CD14-positive monocyte (primary cell): ENCODE measurements around the gene PLEKHN1. TPM values are rescaled to one million over a fixed set of nuclear protein-coding genes. Genes with fewer than 3 reads are reported as not detected.

Experiments used
- DNase-seq, 3 donors: peaks; one replicate each; pipeline ENCODE4 v3.0.0-alpha.2; 2011 to 2022
- H2AFZ ChIP-seq: 2 replicates; pipeline ENCODE4 v1.6.0; 2012; ENCODE audit warnings: mild to moderate bottlenecking, low read depth, low read length, inconsistent platforms; ENCODE audit not compliant: insufficient read depth, poor library complexity, severe bottlenecking
- H3K27ac ChIP-seq, 2 donors: 1 replicate in 1 of 2; 2 replicates in 1 of 2; pipeline ENCODE4 v1.5.1; 2012 to 2013; ENCODE audit warnings: low read length in 2 of 2, control low read depth in 1 of 2, inconsistent platforms in 1 of 2, low read depth in 1 of 2, mild to moderate bottlenecking in 1 of 2
- H3K27me3 ChIP-seq, 2 donors: one replicate each; pipeline versions ENCODE4 v1.6.0 to v1.6.1; 2011 to 2013; ENCODE audit warnings: low read length in 2 of 2; ENCODE audit not compliant: control insufficient read depth in 2 of 2, insufficient read depth in 2 of 2
- H3K36me3 ChIP-seq, 2 donors: replicated peaks in 1 of 2; 1 replicate in 1 of 2; 2 replicates in 1 of 2; pipeline versions ENCODE4 v1.5.1 to v1.6.1; 2012 to 2013; ENCODE audit warnings: low read length in 2 of 2, control low read depth in 1 of 2, inconsistent platforms in 1 of 2, mild to moderate bottlenecking in 1 of 2; ENCODE audit not compliant: insufficient read depth in 2 of 2, control insufficient read depth in 1 of 2
- H3K4me1 ChIP-seq, 2 donors: 1 replicate in 1 of 2; 2 replicates in 1 of 2; pipeline versions ENCODE4 v1.5.1 to v1.6.1; 2012 to 2013; ENCODE audit warnings: low read length in 2 of 2, control low read depth in 1 of 2, inconsistent platforms in 1 of 2, mild to moderate bottlenecking in 1 of 2, moderate library complexity in 1 of 2; ENCODE audit not compliant: insufficient read depth in 2 of 2, control insufficient read depth in 1 of 2
- H3K4me2 ChIP-seq: replicated peaks from 2 replicates; pipeline ENCODE3; 2012; ENCODE audit warnings: low read length, moderate library complexity, mild to moderate bottlenecking; ENCODE audit not compliant: poor library complexity, severe bottlenecking; ENCODE audit errors: extremely low read depth
- H3K4me3 ChIP-seq, 3 experiments: fragments of 200-600 bp in 1 of 3; sonication (generic) in 1 of 3; replicated peaks in 1 of 3; 1 replicate in 2 of 3; 2 replicates in 1 of 3; pipeline ENCODE4 v1.5.1; 2011 to 2013; ENCODE audit warnings: low read length in 3 of 3, mild to moderate bottlenecking in 3 of 3, control low read depth in 2 of 3, low read depth in 2 of 3, inconsistent platforms in 1 of 3, moderate library complexity in 1 of 3
- H3K79me2 ChIP-seq: 2 replicates; pipeline ENCODE4 v1.6.0; 2012; ENCODE audit warnings: mild to moderate bottlenecking, control low read depth, inconsistent platforms, low read length, moderate library complexity; ENCODE audit not compliant: insufficient read depth
- H3K9ac ChIP-seq: 2 replicates; pipeline ENCODE4 v1.6.0; 2017; ENCODE audit warnings: low read length, mild to moderate bottlenecking; ENCODE audit not compliant: insufficient read depth, poor library complexity, severe bottlenecking
- H3K9me3 ChIP-seq, 2 donors: replicated peaks in 1 of 2; 1 replicate in 1 of 2; 2 replicates in 1 of 2; pipeline versions ENCODE4 v1.5.1 to v1.6.1; 2012 to 2013; ENCODE audit warnings: low read length in 2 of 2, control low read depth in 1 of 2; ENCODE audit not compliant: control insufficient read depth in 1 of 2, insufficient read depth in 1 of 2
- H4K20me1 ChIP-seq: 2 replicates; pipeline ENCODE4 v1.6.0; 2012; ENCODE audit warnings: mild to moderate bottlenecking, low read length, control low read depth, moderate library complexity; ENCODE audit not compliant: insufficient read depth
- H3K27ac Mint-ChIP-seq, 7 donors: one replicate each; pipeline ENCODE4 v1.8.0; 2020; ENCODE audit warnings: mild to moderate bottlenecking in 7 of 7, mixed read lengths in 7 of 7, moderate library complexity in 6 of 7, inconsistent platforms in 2 of 7
- H3K27me3 Mint-ChIP-seq, 3 donors: one replicate each; pipeline ENCODE4 v1.8.0; 2021 to 2022; ENCODE audit warnings: low read depth in 3 of 3, mild to moderate bottlenecking in 3 of 3, mixed read lengths in 3 of 3, moderate library complexity in 3 of 3, inconsistent platforms in 1 of 3
- H3K36me3 Mint-ChIP-seq, 2 donors: one replicate each; pipeline ENCODE4 v1.8.0; 2020; ENCODE audit warnings: mixed read lengths in 2 of 2, inconsistent platforms in 1 of 2, mild to moderate bottlenecking in 1 of 2
- H3K4me1 Mint-ChIP-seq: one replicate; pipeline ENCODE4 v1.8.0; 2020; ENCODE audit warnings: mild to moderate bottlenecking, mixed read lengths
- H3K4me3 Mint-ChIP-seq, 2 donors: one replicate each; pipeline ENCODE4 v1.8.0; 2020; ENCODE audit warnings: mild to moderate bottlenecking in 2 of 2, mixed read lengths in 2 of 2, moderate library complexity in 1 of 2
- H3K9me3 Mint-ChIP-seq, 7 donors: one replicate each; pipeline ENCODE4 v1.8.0; 2020 to 2022; ENCODE audit warnings: mixed read lengths in 7 of 7, mild to moderate bottlenecking in 6 of 7, moderate library complexity in 6 of 7, inconsistent platforms in 2 of 7
- CTCF ChIP-seq: fragments of 200-600 bp; IDR thresholded peaks from one replicate; pipeline ENCODE4 v1.8.0; 2022; ENCODE audit warnings: antibody characterized with exemption, mild to moderate bottlenecking
- WGBS: methylation state at CpG from one replicate; pipeline ENCODE4 v1.1.5; 2013; ENCODE audit warnings: missing lambda C conversion rate; ENCODE audit not compliant: insufficient coverage; 5-methylcytosine and 5-hydroxymethylcytosine counted together
- intact Hi-C, 2 donors: fragments of 100-400 bp; cut with micrococcal nuclease; formaldehyde crosslinking; loops; one replicate each; pipeline versions ENCODE4 v1.15.0 to v1.15.1; 2023
- polyA plus RNA-seq, 3 donors: library from polyadenylated mRNA; depleted of rRNA in 1 of 3; unstranded in 2 of 3; stranded (reverse) in 1 of 3; fragments of 300-500 nt in 2 of 3; fragments of >200 nt in 1 of 3; fragmentation: Illumina TruSeq in 2 of 3; gene quantifications; 1 replicate in 2 of 3; 2 replicates in 1 of 3; pipeline ENCODE4 v1.2.3, GENCODE V29; 2012 to 2021

PLEKHN1 gene
- polyA plus RNA-seq, 3 donors = 0.21 to 1.5 (median 0.62) TPM

- Histone ChIP-seq H3K4me1 (peaks cover 11 to 33% of the 10 kb centered on the region in 2 donors), H3K27me3 (peaks cover 34 to 79% of the 10 kb centered on the region in 2 donors), H3K9ac (peak within 1 kb of the TSS; percentile 54), H3K27ac (peak within 1 kb of the TSS in 1 of 2 donors; percentile 45), H3K4me3 (peak within 1 kb of the TSS; percentile 18 to 64 (median 47)), H2AFZ (peak within 1 kb of the TSS; percentile 65), H3K79me2 (no peaks in the 10 kb centered on the region), H3K36me3 (no peaks in the 10 kb centered on the region), H4K20me1 (peaks cover 12% of the 10 kb centered on the region), H3K9me3 (peaks cover 0 to 21% of the 10 kb centered on the region in 2 donors), H3K4me2 (peak within 1 kb of the TSS; percentile 62)
- peaks cover 2 to 28% (median 5%) of the 10 kb centered on the region in 7 donors for H3K9me3 Mint-ChIP-seq
- peak within 1 kb of the TSS in 6 of 7 donors; percentile 73 to 93 (median 81) for H3K27ac Mint-ChIP-seq
- H3K4me3 Mint-ChIP-seq = peak within 1 kb of the TSS; percentile 59 to 89
- under 1% methylated on average over 94 of the region's 95 CpGs for WGBS
- intact Hi-C loops = no loop called here
- peak; percentile 72 to 85 (median 84) for DNase-seq
- no peak for TF ChIP-seq CTCF
- peaks cover 68 to 91% (median 72%) of the 10 kb centered on the region in 3 donors for H3K27me3 Mint-ChIP-seq
- peaks cover 0 to 6% of the 10 kb centered on the region in 2 donors for H3K36me3 Mint-ChIP-seq
- H3K4me1 Mint-ChIP-seq = peaks cover 17% of the 10 kb centered on the region
Observed at GRCh38 chr1:999725-1000356, 33.6 kb downstream of the PLEKHN1 start, which contains the start of gene HES4. TSS of gene HES4 (minus strand) at chr1:1000097. CDS start at chr1:999973, 124 bp downstream.

- H3K4me2 ChIP-seq = peak overlapping the region; percentile 62
- H3K9me3 Mint-ChIP-seq = peaks cover 2 to 32% (median 5%) of the 10 kb centered on the region in 7 donors
- peaks cover 12% of the 10 kb centered on the region for H4K20me1 ChIP-seq
- H3K27ac Mint-ChIP-seq = peak overlapping the region in 6 of 7 donors; percentile 73 to 93 (median 81)
- H3K4me1 Mint-ChIP-seq = peaks cover 22% of the 10 kb centered on the region
- TF ChIP-seq CTCF = no peak
- peaks cover 11 to 33% of the 10 kb centered on the region in 2 donors for H3K4me1 ChIP-seq
- peak; percentile 45 to 85 (median 83) for DNase-seq
- H3K4me3 ChIP-seq = peak overlapping the region; percentile 15 to 54 (median 18)
- H3K36me3 ChIP-seq = no peaks in the 10 kb centered on the region
- no peaks in the 10 kb centered on the region for H3K79me2 ChIP-seq
- intact Hi-C loops = no loop called here
- peak overlapping the region; percentile 54 for H3K9ac ChIP-seq
- peaks cover 67 to 91% (median 72%) of the 10 kb centered on the region in 3 donors for H3K27me3 Mint-ChIP-seq
- H3K27me3 ChIP-seq = peaks cover 34 to 82% of the 10 kb centered on the region in 2 donors
- 1% methylated on average over 74 of the region's 75 CpGs for WGBS
- H3K27ac ChIP-seq = peak overlapping the region in 1 of 2 donors; percentile 45
- H3K4me3 Mint-ChIP-seq = peak overlapping the region; percentile 53 to 89
- peaks cover 0 to 6% of the 10 kb centered on the region in 2 donors for H3K36me3 Mint-ChIP-seq
- H2AFZ ChIP-seq = peak overlapping the region; percentile 65
- peaks cover 0 to 21% of the 10 kb centered on the region in 2 donors for H3K9me3 ChIP-seq
Observed at GRCh38 chr1:1000357-1001056, 34.2 kb downstream of the PLEKHN1 start.
